HG03460 (cell line): ENCODE measurements around the gene HMX3.

Experiments used
- ATAC-seq: cut with Tn5 transposase; IDR thresholded peaks from one replicate; pipeline ENCODE4 v1.9.1; 2021; ENCODE audit not compliant: unreplicated experiment

HMX3 gene

GRCh38 chr10:123134343-123134914 is 1.3 kb upstream of the HMX3 start:
- ATAC-seq, result no peak

GRCh38 chr10:123134915-123135414 is 805 bp upstream of the HMX3 start:
- no peak for ATAC-seq

GRCh38 chr10:123136221-123136805 is 543 bp downstream of the HMX3 start:
- no peak for ATAC-seq

GRCh38 chr10:123136806-123137642 is 1.3 kb downstream of the HMX3 start:
- no peak for ATAC-seq

GRCh38 chr10:123139165-123139520 is 3.4 kb downstream of the HMX3 start:
- no peak for ATAC-seq

GRCh38 chr10:123139521-123140163 is 3.9 kb downstream of the HMX3 start:
- ATAC-seq, result no peak

- ATAC-seq, result no peak
Measured at GRCh38 chr10:123140164-123140982, 4.6 kb downstream of the HMX3 start.

- ATAC-seq, result no peak
Measured at GRCh38 chr10:123140983-123141390, 5.2 kb downstream of the HMX3 start.

- ATAC-seq, result no peak
Measured at GRCh38 chr10:123141791-123142700, 6.3 kb downstream of the HMX3 start.

- ATAC-seq, result no peak
Measured at GRCh38 chr10:123142701-123143161, 7.0 kb downstream of the HMX3 start.

GRCh38 chr10:123143162-123143824 is 7.5 kb downstream of the HMX3 start:
- no peak for ATAC-seq

- ATAC-seq, result no peak
Measured at GRCh38 chr10:123143825-123144168, 8.0 kb downstream of the HMX3 start.

GRCh38 chr10:123144697-123145541 is 9.1 kb downstream of the HMX3 start:
- no peak for ATAC-seq

GRCh38 chr10:123145542-123146012 is 9.8 kb downstream of the HMX3 start:
- ATAC-seq, result no peak

GRCh38 chr10:123146013-123146893 is 10.5 kb downstream of the HMX3 start:
- ATAC-seq, result no peak

GRCh38 chr10:123146894-123147634 is 11.3 kb downstream of the HMX3 start:
- ATAC-seq, result no peak
